Measurements from ENCODE around the gene DGAT2. TPM values are rescaled to one million over a fixed set of nuclear protein-coding genes. Genes with fewer than 3 reads are reported as not detected.

The DGAT2 gene
- polyA plus RNA-seq, 1 donor (not counting 4 experiments of a cell fraction or from before 2014, with no cell fraction given) = 1.8 TPM

- no peak overlapping the region for H3K4me2 ChIP-seq (ENCODE audit: control insufficient read depth, extremely low read depth, insufficient read depth, low read depth, low read length)
- H3K9ac ChIP-seq (ENCODE audit: control insufficient read depth, extremely low read depth, insufficient read depth, low read length) = no peak overlapping the region
- no peaks in the 10 kb centered on the region for H3K79me2 ChIP-seq (ENCODE audit: control insufficient read depth, insufficient read depth, low read length)
- no peak overlapping the region for H3K4me3 ChIP-seq (ENCODE audit: control insufficient read depth in 2 of 3, extremely low read depth in 1 of 3, insufficient read depth in 2 of 3, low read depth in 1 of 3, low read length in 3 of 3)
- H3K27ac ChIP-seq (ENCODE audit: control insufficient read depth, insufficient read depth, low read length) = no peak overlapping the region
- DNase-seq (ENCODE audit: low read depth, low spot score) (no peak), FAIRE-seq (no peak)
- dilution Hi-C loops (cut with MboI; ENCODE audit: extremely low pct_ligation_motif_present, low sequenced_read_pairs) = no loop called here
- H4K20me1 ChIP-seq (ENCODE audit: control insufficient read depth, extremely low read depth, insufficient read depth, low read length) = no peaks in the 10 kb centered on the region
- no peak overlapping the region for H2AFZ ChIP-seq (ENCODE audit: control insufficient read depth, low read length)
- no peaks in the 10 kb centered on the region for H3K9me3 ChIP-seq (ENCODE audit: control insufficient read depth, low read depth, low read length)
- no peaks in the 10 kb centered on the region for H3K9me1 ChIP-seq (ENCODE audit: control insufficient read depth, extremely low read depth, insufficient read depth, low read length)
- H3K36me3 ChIP-seq (ENCODE audit: control insufficient read depth in 2 of 2, extremely low read depth in 1 of 2, insufficient read depth in 2 of 2, low read length in 2 of 2) = no peaks in the 10 kb centered on the region
- H3K27me3 ChIP-seq (ENCODE audit: control insufficient read depth, extremely low read depth, insufficient read depth, low read length) = no peaks in the 10 kb centered on the region
- TF ChIP-seq EZH2 (IDR thresholded peaks at IDR 0.05; ENCODE audit: low read length) = no peak
- TF ChIP-seq, protein P1, sequence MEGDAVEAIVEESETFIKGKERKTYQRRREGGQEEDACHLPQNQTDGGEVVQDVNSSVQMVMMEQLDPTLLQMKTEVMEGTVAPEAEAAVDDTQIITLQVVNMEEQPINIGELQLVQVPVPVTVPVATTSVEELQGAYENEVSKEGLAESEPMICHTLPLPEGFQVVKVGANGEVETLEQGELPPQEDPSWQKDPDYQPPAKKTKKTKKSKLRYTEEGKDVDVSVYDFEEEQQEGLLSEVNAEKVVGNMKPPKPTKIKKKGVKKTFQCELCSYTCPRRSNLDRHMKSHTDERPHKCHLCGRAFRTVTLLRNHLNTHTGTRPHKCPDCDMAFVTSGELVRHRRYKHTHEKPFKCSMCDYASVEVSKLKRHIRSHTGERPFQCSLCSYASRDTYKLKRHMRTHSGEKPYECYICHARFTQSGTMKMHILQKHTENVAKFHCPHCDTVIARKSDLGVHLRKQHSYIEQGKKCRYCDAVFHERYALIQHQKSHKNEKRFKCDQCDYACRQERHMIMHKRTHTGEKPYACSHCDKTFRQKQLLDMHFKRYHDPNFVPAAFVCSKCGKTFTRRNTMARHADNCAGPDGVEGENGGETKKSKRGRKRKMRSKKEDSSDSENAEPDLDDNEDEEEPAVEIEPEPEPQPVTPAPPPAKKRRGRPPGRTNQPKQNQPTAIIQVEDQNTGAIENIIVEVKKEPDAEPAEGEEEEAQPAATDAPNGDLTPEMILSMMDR (optimal IDR thresholded peaks at IDR 0.05 in 1 of 3, IDR thresholded peaks at IDR 0.05 in 1 of 3, conservative IDR thresholded peaks at IDR 0.05 in 1 of 3; ENCODE audit: extremely low read depth in 1 of 3, insufficient read depth in 2 of 3, low read length in 3 of 3) = no peak
- no peaks in the 10 kb centered on the region for H3K4me1 ChIP-seq (ENCODE audit: control insufficient read depth, extremely low read depth, insufficient read depth, low read length)
Measured at GRCh38 chr11:75784506-75784905, 15.9 kb downstream of the DGAT2 start.

GRCh38 chr11:75785187-75785586, 16.6 kb downstream of the DGAT2 start:
- Histone ChIP-seq H3K27ac (ENCODE audit: control insufficient read depth, insufficient read depth, low read length) (no peak overlapping the region), H3K4me1 (ENCODE audit: control insufficient read depth, extremely low read depth, insufficient read depth, low read length) (no peaks in the 10 kb centered on the region), H2AFZ (ENCODE audit: control insufficient read depth, low read length) (no peak overlapping the region), H3K9me3 (ENCODE audit: control insufficient read depth, low read depth, low read length) (no peaks in the 10 kb centered on the region), H3K27me3 (ENCODE audit: control insufficient read depth, extremely low read depth, insufficient read depth, low read length) (no peaks in the 10 kb centered on the region), H3K79me2 (ENCODE audit: control insufficient read depth, insufficient read depth, low read length) (no peaks in the 10 kb centered on the region), H4K20me1 (ENCODE audit: control insufficient read depth, extremely low read depth, insufficient read depth, low read length) (no peaks in the 10 kb centered on the region), H3K9me1 (ENCODE audit: control insufficient read depth, extremely low read depth, insufficient read depth, low read length) (no peaks in the 10 kb centered on the region), H3K9ac (ENCODE audit: control insufficient read depth, extremely low read depth, insufficient read depth, low read length) (no peak overlapping the region), H3K36me3 (ENCODE audit: control insufficient read depth in 2 of 2, extremely low read depth in 1 of 2, insufficient read depth in 2 of 2, low read length in 2 of 2) (no peaks in the 10 kb centered on the region), H3K4me3 (ENCODE audit: control insufficient read depth in 2 of 3, extremely low read depth in 1 of 3, insufficient read depth in 2 of 3, low read depth in 1 of 3, low read length in 3 of 3) (no peak overlapping the region), H3K4me2 (ENCODE audit: control insufficient read depth, extremely low read depth, insufficient read depth, low read depth, low read length) (no peak overlapping the region)
- no peak for FAIRE-seq
- dilution Hi-C loops (cut with MboI; ENCODE audit: extremely low pct_ligation_motif_present, low sequenced_read_pairs) = no loop called here
- DNase-seq (ENCODE audit: low read depth, low spot score) = no peak
- no peak for TF ChIP-seq EZH2 (IDR thresholded peaks at IDR 0.05; ENCODE audit: low read length)
- TF ChIP-seq, protein P1 (optimal IDR thresholded peaks at IDR 0.05 in 1 of 3, IDR thresholded peaks at IDR 0.05 in 1 of 3, conservative IDR thresholded peaks at IDR 0.05 in 1 of 3; ENCODE audit: extremely low read depth in 1 of 3, insufficient read depth in 2 of 3, low read length in 3 of 3) = no peak
